Fibroblast of peridontal ligament (primary cell): Measurements from ENCODE around the gene FAAP100.
"Not testable (repeated sequence)": the region's sequence is repeated elsewhere in the genome, so short reads cannot be mapped to it uniquely, and the experiment has no call there.

ENCODE experiments used
- DNase-seq: peaks from one replicate; pipeline ENCODE4 v3.0.0-alpha.2; 2010; ENCODE audit errors: extremely low read depth

Gene FAAP100

GRCh38 chr17:81538651-81539570 lies 13.2 kb downstream of the FAAP100 start:
- no peak for DNase-seq

GRCh38 chr17:81537856-81538555 lies 14.1 kb downstream of the FAAP100 start:
- no peak for DNase-seq

- DNase-seq: no peak
Observed at GRCh38 chr17:81537343-81537855, 14.8 kb downstream of the FAAP100 start.

GRCh38 chr17:81536299-81537290 lies 15.6 kb downstream of the FAAP100 start:
- no peak for DNase-seq

GRCh38 chr17:81535480-81536298 lies 16.5 kb downstream of the FAAP100 start:
- no peak for DNase-seq

- no peak for DNase-seq
Observed at GRCh38 chr17:81535007-81535328, 17.2 kb downstream of the FAAP100 start.

GRCh38 chr17:81534157-81535006 lies 17.8 kb downstream of the FAAP100 start:
- DNase-seq: no peak

- no peak for DNase-seq
Observed at GRCh38 chr17:81533339-81534141, 18.6 kb downstream of the FAAP100 start.

- DNase-seq: no peak
Observed at GRCh38 chr17:81532490-81533287, 19.5 kb downstream of the FAAP100 start.

- DNase-seq: not testable (repeated sequence)
Observed at GRCh38 chr17:81531998-81532404, 20.2 kb downstream of the FAAP100 start.

- DNase-seq: not testable (repeated sequence)
Observed at GRCh38 chr17:81531013-81531412, 21.1 kb downstream of the FAAP100 start.

GRCh38 chr17:81529437-81529803 lies 22.7 kb downstream of the FAAP100 start:
- DNase-seq: no peak

- no peak for DNase-seq
Observed at GRCh38 chr17:81528651-81529436, 23.3 kb downstream of the FAAP100 start.

GRCh38 chr17:81528384-81528650 lies 23.8 kb downstream of the FAAP100 start:
- DNase-seq: no peak

- DNase-seq: no peak
Observed at GRCh38 chr17:81527591-81528383, 24.4 kb downstream of the FAAP100 start, which contains the start of gene FSCN2. FSCN2 (plus strand) TSS chr17:81528377; CDS start chr17:81528532, 155 bp downstream.

GRCh38 chr17:81526662-81527571 lies 25.2 kb downstream of the FAAP100 start:
- no peak for DNase-seq
